MM.1S (cell line): ENCODE results near the gene CCL26.

Experiments used
- CTCF ChIP-seq: fragments of 300-600 bp; sonication (generic); IDR thresholded peaks from 2 replicates; pipeline ENCODE4 v1.5.1; 2016; ENCODE audit warnings: antibody characterized with exemption, low read length, mixed read lengths
- EZH2phosphoT487 ChIP-seq: fragments of 300-600 bp; sonication (generic); IDR thresholded peaks from 2 replicates; pipeline ENCODE4 v1.6.1; 2018; ENCODE audit warnings: antibody characterized with exemption, low read length

GRCh38 chr7:75723444-75723843 lies 48.6 kb downstream of the CCL26 start:
- TF ChIP-seq CTCF = no peak
- no peak for TF ChIP-seq EZH2phosphoT487
